Natural killer cell treated with Interleukin-12 subunit alpha and Interleukin-12 subunit beta and Interleukin-15 and Interleukin-18, amount 100 ng/mL, for 72 hours (primary cell): Measurements from ENCODE around the gene SLC25A18. TPM values are rescaled to one million over a fixed set of nuclear protein-coding genes. Genes with fewer than 3 reads are reported as not detected.

Experiments
- ATAC-seq, 2 donors: fragments of 150-1000 bp; cut with Tn5 transposase in 1 of 2; sonication (Bioruptor Pico), chemical (Tn5 transposase) in 1 of 2; 2 replicates each; pipeline ENCODE4 v1.10.0; 2021
- DNase-seq: peaks from one replicate; pipeline ENCODE4 v3.0.0; 2022; ENCODE audit warnings: low spot score
- H3K27ac Mint-ChIP-seq, 2 donors: 1 replicate in 1 of 2; 2 replicates in 1 of 2; pipeline ENCODE4 v1.8.0; 2022; ENCODE audit warnings: mixed read lengths in 2 of 2, mild to moderate bottlenecking in 1 of 2, moderate library complexity in 1 of 2
- H3K27me3 Mint-ChIP-seq, 2 donors: 1 replicate in 1 of 2; 2 replicates in 1 of 2; pipeline ENCODE4 v1.8.0; 2022; ENCODE audit warnings: mixed read lengths in 2 of 2
- H3K36me3 Mint-ChIP-seq: one replicate; pipeline ENCODE4 v1.8.0; 2022; ENCODE audit warnings: mixed read lengths
- H3K4me1 Mint-ChIP-seq, 2 donors: 1 replicate in 1 of 2; 2 replicates in 1 of 2; pipeline ENCODE4 v1.8.0; 2022; ENCODE audit warnings: low read depth in 2 of 2, mixed read lengths in 2 of 2, mild to moderate bottlenecking in 1 of 2
- H3K4me3 Mint-ChIP-seq: one replicate; pipeline ENCODE4 v1.8.0; 2022; ENCODE audit warnings: mixed read lengths
- H3K9me3 Mint-ChIP-seq: 2 replicates; pipeline ENCODE4 v1.8.0; 2022; ENCODE audit warnings: mixed read lengths
- total RNA-seq, 2 donors: library from RNA; stranded (reverse); gene quantifications; one replicate each; pipeline ENCODE4 v1.2.3, GENCODE V29; 2022

The SLC25A18 gene
- total RNA-seq, 2 donors from 2014 or later: not detected

GRCh38 chr22:17579535-17579981 is 16.3 kb downstream of the SLC25A18 start:
- ATAC-seq: no peak
- DNase-seq: no peak
- H3K27me3 Mint-ChIP-seq: no peaks in the 10 kb centered on the region
- no peaks in the 10 kb centered on the region for H3K9me3 Mint-ChIP-seq
- no peaks in the 10 kb centered on the region for H3K4me1 Mint-ChIP-seq
- H3K27ac Mint-ChIP-seq: no peak overlapping the region
- no peaks in the 10 kb centered on the region for H3K36me3 Mint-ChIP-seq
- no peak overlapping the region for H3K4me3 Mint-ChIP-seq

- DNase-seq (no peak), ATAC-seq (peak; percentile 41 to 59)
- H3K36me3 Mint-ChIP-seq: no peaks in the 10 kb centered on the region
- no peaks in the 10 kb centered on the region for H3K9me3 Mint-ChIP-seq
- no peaks in the 10 kb centered on the region for H3K27me3 Mint-ChIP-seq
- H3K4me3 Mint-ChIP-seq: no peak overlapping the region
- no peaks in the 10 kb centered on the region for H3K4me1 Mint-ChIP-seq
- no peak overlapping the region for H3K27ac Mint-ChIP-seq
Measured at GRCh38 chr22:17580441-17581031, 17.2 kb downstream of the SLC25A18 start.

- no peaks in the 10 kb centered on the region for H3K27me3 Mint-ChIP-seq
- H3K36me3 Mint-ChIP-seq: no peaks in the 10 kb centered on the region
- DNase-seq (no peak), ATAC-seq (peak; percentile 10 to 38)
- H3K27ac Mint-ChIP-seq: no peak overlapping the region
- H3K4me3 Mint-ChIP-seq: no peak overlapping the region
- H3K4me1 Mint-ChIP-seq: no peaks in the 10 kb centered on the region
- no peaks in the 10 kb centered on the region for H3K9me3 Mint-ChIP-seq
Measured at GRCh38 chr22:17581056-17581455, 17.8 kb downstream of the SLC25A18 start.

GRCh38 chr22:17581631-17582030 is 18.3 kb downstream of the SLC25A18 start:
- no peak overlapping the region for H3K4me3 Mint-ChIP-seq
- no peaks in the 10 kb centered on the region for H3K36me3 Mint-ChIP-seq
- H3K27ac Mint-ChIP-seq: no peak overlapping the region
- H3K9me3 Mint-ChIP-seq: no peaks in the 10 kb centered on the region
- H3K27me3 Mint-ChIP-seq: no peaks in the 10 kb centered on the region
- DNase-seq: no peak
- ATAC-seq: no peak
- no peaks in the 10 kb centered on the region for H3K4me1 Mint-ChIP-seq

GRCh38 chr22:17583151-17583550 is 19.9 kb downstream of the SLC25A18 start:
- no peak for ATAC-seq
- H3K27me3 Mint-ChIP-seq: no peaks in the 10 kb centered on the region
- no peak overlapping the region for H3K27ac Mint-ChIP-seq

GRCh38 chr22:17586831-17587440 is 23.6 kb downstream of the SLC25A18 start:
- Mint-ChIP-seq H3K36me3 (no peaks in the 10 kb centered on the region), H3K9me3 (no peaks in the 10 kb centered on the region), H3K4me3 (no peak overlapping the region), H3K4me1 (no peaks in the 10 kb centered on the region), H3K27me3 (no peaks in the 10 kb centered on the region), H3K27ac (no peak overlapping the region)
- DNase-seq (no peak), ATAC-seq (no peak)

More at GRCh38 chr22:17583151-17583550, 19.9 kb downstream of the SLC25A18 start:
- Mint-ChIP-seq H3K36me3 (no peaks in the 10 kb centered on the region), H3K9me3 (no peaks in the 10 kb centered on the region), H3K4me1 (no peaks in the 10 kb centered on the region), H3K4me3 (no peak overlapping the region)
- DNase-seq: no peak

GRCh38 chr22:17587629-17588028 is 24.3 kb downstream of the SLC25A18 start:
- peaks cover 4% of the 10 kb centered on the region for H3K36me3 Mint-ChIP-seq
- H3K9me3 Mint-ChIP-seq: no peaks in the 10 kb centered on the region
- H3K27ac Mint-ChIP-seq: no peak overlapping the region
- ATAC-seq: no peak
- no peaks in the 10 kb centered on the region for H3K4me1 Mint-ChIP-seq
- H3K27me3 Mint-ChIP-seq: no peaks in the 10 kb centered on the region
- no peak for DNase-seq
- H3K4me3 Mint-ChIP-seq: no peak overlapping the region

GRCh38 chr22:17588606-17589005 is 25.3 kb downstream of the SLC25A18 start:
- DNase-seq (no peak), ATAC-seq (no peak)
- no peaks in the 10 kb centered on the region for H3K4me1 Mint-ChIP-seq
- peaks cover 4% of the 10 kb centered on the region for H3K36me3 Mint-ChIP-seq
- no peak overlapping the region for H3K4me3 Mint-ChIP-seq
- no peak overlapping the region for H3K27ac Mint-ChIP-seq
- no peaks in the 10 kb centered on the region for H3K27me3 Mint-ChIP-seq
- H3K9me3 Mint-ChIP-seq: no peaks in the 10 kb centered on the region

GRCh38 chr22:17589810-17590375 is 26.6 kb downstream of the SLC25A18 start:
- ATAC-seq (no peak), DNase-seq (no peak)
- no peaks in the 10 kb centered on the region for H3K4me1 Mint-ChIP-seq
- H3K9me3 Mint-ChIP-seq: no peaks in the 10 kb centered on the region
- H3K36me3 Mint-ChIP-seq: peaks cover 12% of the 10 kb centered on the region
- no peaks in the 10 kb centered on the region for H3K27me3 Mint-ChIP-seq
- H3K4me3 Mint-ChIP-seq: no peak overlapping the region
- no peak overlapping the region for H3K27ac Mint-ChIP-seq

GRCh38 chr22:17590586-17590985 is 27.3 kb downstream of the SLC25A18 start:
- H3K9me3 Mint-ChIP-seq: no peaks in the 10 kb centered on the region
- ATAC-seq (no peak), DNase-seq (no peak)
- H3K4me1 Mint-ChIP-seq: no peaks in the 10 kb centered on the region
- no peak overlapping the region for H3K4me3 Mint-ChIP-seq
- H3K27ac Mint-ChIP-seq: no peak overlapping the region
- H3K36me3 Mint-ChIP-seq: peaks cover 13% of the 10 kb centered on the region
- no peaks in the 10 kb centered on the region for H3K27me3 Mint-ChIP-seq

GRCh38 chr22:17592201-17592600 is 28.9 kb downstream of the SLC25A18 start:
- no peak for ATAC-seq
- Mint-ChIP-seq H3K4me1 (no peaks in the 10 kb centered on the region), H3K36me3 (peaks cover 13% of the 10 kb centered on the region), H3K9me3 (no peaks in the 10 kb centered on the region), H3K27me3 (no peaks in the 10 kb centered on the region), H3K4me3 (no peak overlapping the region), H3K27ac (no peak overlapping the region)
- no peak for DNase-seq

GRCh38 chr22:17596226-17596625 is 32.9 kb downstream of the SLC25A18 start:
- Mint-ChIP-seq H3K36me3 (peaks cover 27% of the 10 kb centered on the region), H3K9me3 (no peaks in the 10 kb centered on the region), H3K27me3 (no peaks in the 10 kb centered on the region), H3K27ac (no peak overlapping the region), H3K4me3 (no peak overlapping the region), H3K4me1 (peaks cover 0 to 7% of the 10 kb centered on the region in 2 donors)
- DNase-seq (no peak), ATAC-seq (no peak)

- no peak overlapping the region for H3K27ac Mint-ChIP-seq
- no peaks in the 10 kb centered on the region for H3K9me3 Mint-ChIP-seq
- peaks cover 0 to 7% of the 10 kb centered on the region in 2 donors for H3K4me1 Mint-ChIP-seq
- no peaks in the 10 kb centered on the region for H3K27me3 Mint-ChIP-seq
- H3K36me3 Mint-ChIP-seq: peaks cover 25% of the 10 kb centered on the region
- no peak overlapping the region for H3K4me3 Mint-ChIP-seq
- DNase-seq: no peak
- no peak for ATAC-seq
Measured at GRCh38 chr22:17597217-17597616, 33.9 kb downstream of the SLC25A18 start.

GRCh38 chr22:17598318-17598717 is 35.0 kb downstream of the SLC25A18 start:
- ATAC-seq: no peak
- Mint-ChIP-seq H3K4me1 (peaks cover 0 to 7% of the 10 kb centered on the region in 2 donors), H3K4me3 (no peak overlapping the region), H3K27me3 (no peaks in the 10 kb centered on the region), H3K9me3 (no peaks in the 10 kb centered on the region), H3K27ac (no peak overlapping the region), H3K36me3 (peaks cover 23% of the 10 kb centered on the region)
- no peak for DNase-seq
